Measurements from ENCODE around the gene TAP2.
"Not testable (repeated sequence)": the region's sequence is repeated elsewhere in the genome, so short reads cannot be mapped to it uniquely, and the experiment has no call there.

Gene TAP2

GRCh38 chr6:32807020-32807580 is 31.4 kb downstream of the TAP2 start:
- no peak for DNase-seq (ENCODE audit: extremely low read depth, low read depth)
- H3K4me3 ChIP-seq (replicated peaks; ENCODE audit: low read depth, low read length), result no peak overlapping the region
- TF ChIP-seq, protein P1, sequence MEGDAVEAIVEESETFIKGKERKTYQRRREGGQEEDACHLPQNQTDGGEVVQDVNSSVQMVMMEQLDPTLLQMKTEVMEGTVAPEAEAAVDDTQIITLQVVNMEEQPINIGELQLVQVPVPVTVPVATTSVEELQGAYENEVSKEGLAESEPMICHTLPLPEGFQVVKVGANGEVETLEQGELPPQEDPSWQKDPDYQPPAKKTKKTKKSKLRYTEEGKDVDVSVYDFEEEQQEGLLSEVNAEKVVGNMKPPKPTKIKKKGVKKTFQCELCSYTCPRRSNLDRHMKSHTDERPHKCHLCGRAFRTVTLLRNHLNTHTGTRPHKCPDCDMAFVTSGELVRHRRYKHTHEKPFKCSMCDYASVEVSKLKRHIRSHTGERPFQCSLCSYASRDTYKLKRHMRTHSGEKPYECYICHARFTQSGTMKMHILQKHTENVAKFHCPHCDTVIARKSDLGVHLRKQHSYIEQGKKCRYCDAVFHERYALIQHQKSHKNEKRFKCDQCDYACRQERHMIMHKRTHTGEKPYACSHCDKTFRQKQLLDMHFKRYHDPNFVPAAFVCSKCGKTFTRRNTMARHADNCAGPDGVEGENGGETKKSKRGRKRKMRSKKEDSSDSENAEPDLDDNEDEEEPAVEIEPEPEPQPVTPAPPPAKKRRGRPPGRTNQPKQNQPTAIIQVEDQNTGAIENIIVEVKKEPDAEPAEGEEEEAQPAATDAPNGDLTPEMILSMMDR (IDR thresholded peaks at IDR 0.05; ENCODE audit: low read depth, low read length, missing control alignments), result peak; percentile 2

- DNase-seq (ENCODE audit: extremely low read depth, low read depth); H3K4me3 ChIP-seq (replicated peaks; ENCODE audit: low read depth, low read length): not testable (repeated sequence)
These were observed 33.1 kb downstream of the TAP2 start for GRCh38 chr6:32805404-32805803.

- no peak overlapping the region for H3K4me3 ChIP-seq (replicated peaks; ENCODE audit: low read depth, low read length)
- no peak for DNase-seq (ENCODE audit: extremely low read depth, low read depth)
- TF ChIP-seq, protein P1 (IDR thresholded peaks at IDR 0.05; ENCODE audit: low read depth, low read length, missing control alignments), result no peak
These were observed 35.1 kb downstream of the TAP2 start for GRCh38 chr6:32803416-32803815.

DNA sequence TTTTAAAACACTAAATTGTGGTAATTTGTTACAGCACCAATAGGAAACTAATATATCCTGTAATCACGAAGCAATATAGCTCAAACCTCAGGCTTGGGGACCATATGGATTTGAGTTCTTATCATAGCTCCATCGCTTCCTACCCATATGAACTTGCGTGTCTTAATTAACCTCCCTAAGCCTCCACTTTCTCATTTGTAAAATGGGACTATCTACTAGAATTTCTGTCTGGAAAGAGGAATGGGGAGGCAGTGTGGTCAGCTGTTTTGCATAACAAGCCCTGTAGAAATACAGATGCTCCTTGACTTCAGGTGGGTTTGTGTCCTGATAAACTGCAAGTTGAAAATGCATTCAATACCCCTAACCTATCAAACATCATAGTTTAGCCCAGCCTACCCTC is 38.8 kb downstream of the TAP2 start:
- TF ChIP-seq, protein P1 (IDR thresholded peaks at IDR 0.05; ENCODE audit: low read depth, low read length, missing control alignments), result no peak
- no peak for DNase-seq (ENCODE audit: extremely low read depth, low read depth)
- H3K4me3 ChIP-seq (replicated peaks; ENCODE audit: low read depth, low read length), result no peak overlapping the region

- H3K4me3 ChIP-seq (replicated peaks; ENCODE audit: low read depth, low read length), result no peak overlapping the region
- no peak for DNase-seq (ENCODE audit: extremely low read depth, low read depth)
- TF ChIP-seq, protein P1 (IDR thresholded peaks at IDR 0.05; ENCODE audit: low read depth, low read length, missing control alignments), result no peak
These were observed 39.4 kb downstream of the TAP2 start for GRCh38 chr6:32799168-32799567.

DNA sequence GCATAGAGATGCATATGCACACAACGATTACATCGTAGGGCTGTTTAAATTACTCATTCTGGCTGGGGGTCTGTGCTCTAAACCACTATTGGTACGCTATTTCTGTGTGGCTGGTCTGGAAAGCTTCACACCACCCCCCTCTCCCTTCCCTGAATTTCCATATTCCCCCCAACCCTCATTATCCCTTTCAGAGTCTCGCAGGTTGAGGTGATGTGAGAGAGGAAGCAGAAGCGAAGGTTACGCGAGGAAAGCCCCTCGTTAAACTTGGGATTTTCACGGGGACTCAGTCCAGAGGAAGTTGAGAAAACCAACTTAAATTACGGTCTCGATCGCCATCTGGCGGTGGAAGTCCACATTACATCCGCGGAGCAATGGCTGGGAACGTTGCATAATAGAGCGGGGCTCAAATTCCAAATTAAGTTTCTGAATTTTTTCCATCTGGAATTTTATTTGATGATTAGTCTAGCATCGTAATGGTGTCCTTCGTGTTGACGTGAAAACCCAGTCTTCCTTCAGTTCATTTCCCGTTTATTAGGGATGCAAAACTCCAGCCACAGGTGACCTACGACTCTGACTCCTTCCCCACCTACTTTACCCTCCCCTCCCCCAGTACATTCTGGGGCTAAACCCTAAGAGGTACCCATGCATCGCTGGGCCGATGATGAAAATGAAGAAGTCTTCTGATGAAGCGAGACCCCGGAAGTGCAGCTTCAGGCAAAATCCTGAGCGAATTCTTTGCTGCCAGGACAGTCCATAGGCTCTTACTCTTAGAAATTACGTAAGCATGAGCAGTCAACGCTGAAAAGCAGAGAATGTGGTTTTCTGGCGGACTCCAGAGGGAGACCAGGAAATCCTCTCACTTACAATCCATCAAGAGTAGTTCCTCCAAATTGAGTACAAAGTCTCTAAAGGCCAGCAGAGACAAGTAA is 41.4 kb downstream of the TAP2 start:
- TF ChIP-seq, protein P1 (IDR thresholded peaks at IDR 0.05; ENCODE audit: low read depth, low read length, missing control alignments), result peak; percentile 74
- DNase-seq (ENCODE audit: extremely low read depth, low read depth), result no peak
- no peak overlapping the region for H3K4me3 ChIP-seq (replicated peaks; ENCODE audit: low read depth, low read length)

GRCh38 chr6:32794510-32794909 is 44.0 kb downstream of the TAP2 start:
- TF ChIP-seq, protein P1 (IDR thresholded peaks at IDR 0.05; ENCODE audit: low read depth, low read length, missing control alignments), result no peak
- no peak overlapping the region for H3K4me3 ChIP-seq (replicated peaks; ENCODE audit: low read depth, low read length)
- no peak for DNase-seq (ENCODE audit: extremely low read depth, low read depth)

All from HFF-Myc (cell line).